Fibroblast of villous mesenchyme (primary cell): Measurements from ENCODE around the gene LMO7. TPM values are rescaled to one million over a fixed set of nuclear protein-coding genes. Genes with fewer than 3 reads are reported as not detected.
A peak's percentile ranks its signal among the peaks of the same experiment; 100 is the strongest.
"Not testable (repeated sequence)": the region's sequence is repeated elsewhere in the genome, so short reads cannot be mapped to it uniquely, and the experiment has no call there.

Experiments
- DNase-seq: peaks from one replicate; pipeline ENCODE4 v3.0.0-alpha.2; 2010; ENCODE audit warnings: low read depth
- H3K4me3 ChIP-seq: 2 replicates; pipeline ENCODE4 v1.5.1; 2011; ENCODE audit warnings: low read depth, mild to moderate bottlenecking, low read length
- total RNA-seq: library from RNA; depleted of rRNA; stranded (reverse); fragments of >200 nt; gene quantifications from 2 replicates; pipeline ENCODE4 v1.2.3, GENCODE V29; 2012
- TF ChIP-seq, protein P1 (sequence below): IDR thresholded peaks from 2 replicates; pipeline ENCODE4 v1.5.1; 2012; ENCODE audit warnings: low read depth, mild to moderate bottlenecking, low read length; ENCODE audit not compliant: insufficient read depth

Gene LMO7
- total RNA-seq, 1 donor, result 174 TPM

DNA sequence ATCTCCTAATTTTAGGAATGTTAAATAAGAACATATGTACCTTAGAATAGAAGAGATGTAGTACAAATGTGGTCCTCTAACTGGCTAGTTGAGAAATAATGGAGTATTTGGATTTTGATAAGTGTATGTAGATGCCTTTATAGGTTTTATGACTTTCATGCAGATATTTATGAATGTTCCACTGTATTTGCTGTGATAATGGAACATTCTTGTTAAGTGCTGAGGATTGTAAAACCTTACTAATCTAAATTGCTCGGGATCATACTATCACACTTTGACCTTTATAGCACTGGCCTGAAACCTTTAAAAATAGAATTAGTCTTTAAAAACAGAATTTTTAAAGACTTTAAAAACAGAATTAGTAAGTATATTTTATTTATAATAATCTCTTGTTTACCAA lies 135.1 kb downstream of the LMO7 start:
- TF ChIP-seq, protein P1, sequence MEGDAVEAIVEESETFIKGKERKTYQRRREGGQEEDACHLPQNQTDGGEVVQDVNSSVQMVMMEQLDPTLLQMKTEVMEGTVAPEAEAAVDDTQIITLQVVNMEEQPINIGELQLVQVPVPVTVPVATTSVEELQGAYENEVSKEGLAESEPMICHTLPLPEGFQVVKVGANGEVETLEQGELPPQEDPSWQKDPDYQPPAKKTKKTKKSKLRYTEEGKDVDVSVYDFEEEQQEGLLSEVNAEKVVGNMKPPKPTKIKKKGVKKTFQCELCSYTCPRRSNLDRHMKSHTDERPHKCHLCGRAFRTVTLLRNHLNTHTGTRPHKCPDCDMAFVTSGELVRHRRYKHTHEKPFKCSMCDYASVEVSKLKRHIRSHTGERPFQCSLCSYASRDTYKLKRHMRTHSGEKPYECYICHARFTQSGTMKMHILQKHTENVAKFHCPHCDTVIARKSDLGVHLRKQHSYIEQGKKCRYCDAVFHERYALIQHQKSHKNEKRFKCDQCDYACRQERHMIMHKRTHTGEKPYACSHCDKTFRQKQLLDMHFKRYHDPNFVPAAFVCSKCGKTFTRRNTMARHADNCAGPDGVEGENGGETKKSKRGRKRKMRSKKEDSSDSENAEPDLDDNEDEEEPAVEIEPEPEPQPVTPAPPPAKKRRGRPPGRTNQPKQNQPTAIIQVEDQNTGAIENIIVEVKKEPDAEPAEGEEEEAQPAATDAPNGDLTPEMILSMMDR, result no peak
- H3K4me3 ChIP-seq, result no peak overlapping the region
- DNase-seq, result no peak

- peak; percentile 71 for DNase-seq
- no peak overlapping the region for H3K4me3 ChIP-seq
- TF ChIP-seq, protein P1, result no peak
Measured at GRCh38 chr13:75771818-75772217, 135.7 kb downstream of the LMO7 start.

GRCh38 chr13:75774176-75774575 lies 138.0 kb downstream of the LMO7 start:
- DNase-seq, result no peak
- TF ChIP-seq, protein P1, result no peak
- H3K4me3 ChIP-seq, result no peak overlapping the region

GRCh38 chr13:75776550-75776949 lies 140.4 kb downstream of the LMO7 start:
- DNase-seq, result no peak
- TF ChIP-seq, protein P1, result no peak
- H3K4me3 ChIP-seq, result no peak overlapping the region

DNA sequence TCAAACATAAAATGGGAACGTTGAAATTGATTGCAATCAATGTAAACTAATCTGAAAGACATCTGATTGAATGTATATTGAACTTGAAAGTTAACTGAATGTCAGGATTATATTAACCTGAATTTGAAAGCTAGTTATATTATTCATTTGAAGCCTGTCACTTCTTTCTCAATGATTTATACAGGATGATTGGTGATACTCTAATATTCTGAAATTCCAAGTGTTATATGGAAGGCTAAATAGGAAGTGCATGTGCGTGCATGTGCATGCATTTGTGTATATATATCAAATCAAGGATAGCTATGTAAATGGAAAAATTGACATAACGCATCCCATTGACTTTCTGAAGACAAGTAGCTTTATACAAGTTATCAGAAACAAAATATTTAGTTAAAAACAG lies 143.3 kb downstream of the LMO7 start:
- no peak overlapping the region for H3K4me3 ChIP-seq
- TF ChIP-seq, protein P1, result no peak
- DNase-seq, result no peak

- H3K4me3 ChIP-seq, DNase-seq: not testable (repeated sequence)
Measured at GRCh38 chr13:75780103-75780502, 144.0 kb downstream of the LMO7 start.

- H3K4me3 ChIP-seq, result no peak overlapping the region
- no peak for DNase-seq
- TF ChIP-seq, protein P1, result no peak
Measured at GRCh38 chr13:75782985-75783384, 146.9 kb downstream of the LMO7 start.
